ENCODE results near the gene PSKH1.

GRCh38 chr16:67935402-67936123 is 42.5 kb downstream of the PSKH1 start:
- TF ChIP-seq, protein P1, sequence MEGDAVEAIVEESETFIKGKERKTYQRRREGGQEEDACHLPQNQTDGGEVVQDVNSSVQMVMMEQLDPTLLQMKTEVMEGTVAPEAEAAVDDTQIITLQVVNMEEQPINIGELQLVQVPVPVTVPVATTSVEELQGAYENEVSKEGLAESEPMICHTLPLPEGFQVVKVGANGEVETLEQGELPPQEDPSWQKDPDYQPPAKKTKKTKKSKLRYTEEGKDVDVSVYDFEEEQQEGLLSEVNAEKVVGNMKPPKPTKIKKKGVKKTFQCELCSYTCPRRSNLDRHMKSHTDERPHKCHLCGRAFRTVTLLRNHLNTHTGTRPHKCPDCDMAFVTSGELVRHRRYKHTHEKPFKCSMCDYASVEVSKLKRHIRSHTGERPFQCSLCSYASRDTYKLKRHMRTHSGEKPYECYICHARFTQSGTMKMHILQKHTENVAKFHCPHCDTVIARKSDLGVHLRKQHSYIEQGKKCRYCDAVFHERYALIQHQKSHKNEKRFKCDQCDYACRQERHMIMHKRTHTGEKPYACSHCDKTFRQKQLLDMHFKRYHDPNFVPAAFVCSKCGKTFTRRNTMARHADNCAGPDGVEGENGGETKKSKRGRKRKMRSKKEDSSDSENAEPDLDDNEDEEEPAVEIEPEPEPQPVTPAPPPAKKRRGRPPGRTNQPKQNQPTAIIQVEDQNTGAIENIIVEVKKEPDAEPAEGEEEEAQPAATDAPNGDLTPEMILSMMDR (IDR thresholded peaks at IDR 0.05; ENCODE audit: low read depth, low read length, poor library complexity, severe bottlenecking) = no peak
- TF ChIP-seq EZH2phosphoT487 (IDR thresholded peaks at IDR 0.05; ENCODE audit: borderline replicate concordance, low read length) = no peak

All from DOHH2 (cell line).